GM21576 (cell line): ENCODE data around the gene ACBD6.
A peak's percentile ranks its signal among the peaks of the same experiment; 100 is the strongest.

Experiments
- ATAC-seq: cut with Tn5 transposase; IDR thresholded peaks from one replicate; pipeline ENCODE4 v1.9.1; 2021; ENCODE audit warnings: mild to moderate bottlenecking, moderate library complexity; ENCODE audit not compliant: unreplicated experiment

The ACBD6 gene

DNA sequence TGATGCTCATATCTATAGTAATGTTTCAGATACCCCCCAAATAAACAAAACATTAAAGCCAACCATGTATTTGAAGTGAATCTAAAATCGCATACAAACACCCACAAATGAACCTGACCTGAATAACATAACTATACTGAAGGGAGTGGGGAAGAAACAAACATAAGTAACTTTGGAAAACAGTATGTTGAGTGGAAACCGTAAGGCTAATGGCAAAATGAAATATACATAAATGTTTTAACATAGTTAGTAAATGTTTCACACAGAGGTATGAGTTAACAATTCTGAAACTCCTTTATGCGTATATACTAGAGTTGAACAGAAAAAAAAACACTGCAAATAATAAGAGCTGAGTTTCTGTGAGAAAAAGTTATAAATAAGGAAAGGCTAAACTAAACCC lies 125.6 kb downstream of the ACBD6 start:
- no peak for ATAC-seq

DNA sequence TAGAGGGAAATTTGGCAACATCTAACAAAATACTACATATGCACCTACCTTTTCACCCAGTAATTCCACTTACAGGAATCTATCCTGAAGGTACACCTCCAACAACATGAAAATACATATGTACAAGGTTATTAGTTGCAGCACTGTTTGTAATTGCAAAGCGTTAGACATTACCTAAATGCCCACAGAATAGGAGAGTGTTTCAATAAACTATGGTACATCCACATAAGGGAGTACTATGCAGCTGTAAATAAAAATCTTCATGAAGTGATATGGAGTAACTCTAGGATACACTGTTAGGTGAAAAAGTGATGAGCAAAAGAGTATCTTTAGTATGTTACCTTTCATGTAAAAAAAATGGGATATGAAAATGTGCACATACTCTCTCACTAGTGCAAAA lies 126.1 kb downstream of the ACBD6 start:
- no peak for ATAC-seq

DNA sequence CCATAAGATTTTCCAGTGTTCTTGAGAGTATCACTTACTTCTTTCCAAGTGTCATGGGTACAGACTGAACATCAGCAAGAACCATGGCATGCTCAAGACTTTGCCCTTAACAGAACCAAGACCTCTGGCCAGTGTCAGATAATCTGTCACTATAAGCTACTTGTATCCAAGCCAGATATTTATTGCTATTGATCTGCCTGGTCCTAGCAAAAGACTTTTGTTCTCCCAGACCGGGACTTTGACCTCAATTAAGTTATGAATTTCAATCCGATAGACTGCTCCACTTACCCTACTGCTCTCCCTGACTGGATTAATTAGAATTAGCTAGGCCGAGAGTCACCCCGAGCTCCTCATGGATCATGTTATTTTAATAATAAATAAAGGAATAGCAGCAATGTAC lies 129.6 kb downstream of the ACBD6 start:
- no peak for ATAC-seq

DNA sequence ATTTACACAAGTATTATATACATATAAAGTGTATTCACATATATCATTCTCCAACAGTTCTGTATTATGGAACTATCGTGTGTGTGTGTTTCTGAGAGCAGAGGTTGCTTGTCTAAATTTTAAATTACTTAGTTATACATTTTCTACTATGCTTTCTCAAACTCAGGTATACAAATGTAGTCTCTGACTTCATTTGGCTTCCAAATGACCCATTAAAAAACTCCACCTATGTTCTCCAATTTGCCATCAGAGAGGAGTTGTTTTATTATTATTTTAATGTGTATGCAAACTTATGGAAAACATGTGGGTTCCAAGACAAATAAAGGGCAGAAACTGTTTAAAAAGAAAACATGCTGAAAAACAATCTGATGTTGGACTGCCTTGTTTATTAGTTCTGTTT lies 131.8 kb downstream of the ACBD6 start:
- ATAC-seq, result no peak

DNA sequence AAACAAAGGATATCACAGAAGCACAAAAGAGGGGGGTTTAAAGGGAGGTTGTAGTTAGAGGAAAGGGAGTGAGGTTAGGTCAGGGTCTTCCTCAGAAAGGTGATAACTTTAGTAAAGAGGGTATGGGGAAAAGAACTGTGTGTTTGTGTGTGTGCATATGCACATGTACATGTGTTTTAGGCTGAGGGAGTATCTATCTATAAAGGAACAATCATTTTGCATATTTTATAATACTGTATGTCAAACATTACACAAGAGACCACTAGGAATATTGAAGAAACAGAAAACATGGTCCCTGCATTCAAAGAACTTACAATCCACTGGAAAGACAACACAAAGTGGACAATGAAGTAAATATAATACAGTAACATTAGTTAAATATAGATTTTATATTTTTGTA lies 132.2 kb downstream of the ACBD6 start:
- no peak for ATAC-seq

DNA sequence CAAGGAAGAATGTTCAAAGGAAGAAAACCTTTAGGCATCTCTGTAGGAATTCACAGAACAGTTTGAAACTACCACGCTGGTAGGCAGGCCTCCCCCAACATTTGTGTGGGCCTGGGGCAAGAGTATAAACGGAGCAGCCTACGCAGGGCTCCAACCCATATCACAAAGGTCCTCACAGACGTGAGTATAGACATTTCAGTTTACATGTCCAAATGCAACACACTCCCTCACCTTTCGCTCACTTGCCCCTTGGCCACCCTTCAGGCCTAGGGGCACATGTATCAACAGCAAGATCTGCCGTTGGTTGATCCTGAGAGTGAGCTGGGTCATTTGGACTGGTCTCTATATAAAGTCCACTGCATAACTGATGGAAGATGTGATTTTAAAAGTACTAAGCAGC lies 133.3 kb downstream of the ACBD6 start:
- no peak for ATAC-seq

DNA sequence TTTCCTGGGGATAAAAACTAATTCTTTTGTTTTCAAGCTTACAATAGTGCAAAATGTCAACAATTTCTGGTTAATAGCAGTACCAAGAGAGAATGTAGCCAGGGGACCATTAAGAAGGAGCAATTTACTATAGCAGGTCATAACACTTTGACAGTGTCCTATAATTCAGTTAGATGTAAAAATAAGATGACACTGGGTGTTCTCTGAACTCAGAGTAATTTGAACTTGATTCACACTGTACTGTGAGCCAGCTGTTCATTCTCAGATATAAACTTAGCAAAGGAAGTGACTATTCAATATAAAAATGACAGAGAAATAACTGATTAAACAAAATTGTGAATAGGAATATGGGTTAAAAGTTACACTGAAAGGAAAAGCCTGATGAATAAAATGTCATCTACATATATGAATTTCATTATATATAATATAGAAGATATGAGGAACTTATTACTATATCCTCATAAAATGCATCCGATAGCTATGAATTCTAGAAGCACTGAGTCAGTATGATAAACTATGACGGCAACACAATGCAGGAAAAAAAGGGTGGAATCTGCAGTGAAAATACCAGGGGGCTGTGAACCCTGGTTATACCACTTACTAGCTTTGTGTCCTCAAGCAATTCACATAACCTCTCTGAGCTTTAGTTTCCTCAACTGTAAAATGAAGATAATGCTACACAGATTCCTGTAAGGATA lies 135.9 kb downstream of the ACBD6 start:
- ATAC-seq, result no peak

DNA sequence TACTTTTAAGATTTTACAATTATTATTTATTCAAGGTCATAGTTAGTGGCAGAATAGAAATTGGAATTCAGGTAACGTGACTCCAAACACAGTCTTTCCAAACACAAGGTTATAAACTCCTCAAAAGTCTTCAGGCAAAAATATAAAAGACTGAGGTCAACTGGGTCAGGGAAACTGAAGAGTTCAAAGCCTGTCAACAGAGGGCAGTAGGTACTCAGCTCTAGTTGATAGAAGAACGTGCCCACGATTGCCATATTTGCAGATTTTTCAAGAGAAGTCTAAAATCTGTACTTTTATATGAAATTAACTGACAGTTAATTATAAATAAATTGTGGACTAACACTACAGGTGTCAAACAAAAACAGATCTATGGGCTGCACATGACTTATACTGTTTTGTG lies 137.3 kb downstream of the ACBD6 start:
- ATAC-seq, result no peak

DNA sequence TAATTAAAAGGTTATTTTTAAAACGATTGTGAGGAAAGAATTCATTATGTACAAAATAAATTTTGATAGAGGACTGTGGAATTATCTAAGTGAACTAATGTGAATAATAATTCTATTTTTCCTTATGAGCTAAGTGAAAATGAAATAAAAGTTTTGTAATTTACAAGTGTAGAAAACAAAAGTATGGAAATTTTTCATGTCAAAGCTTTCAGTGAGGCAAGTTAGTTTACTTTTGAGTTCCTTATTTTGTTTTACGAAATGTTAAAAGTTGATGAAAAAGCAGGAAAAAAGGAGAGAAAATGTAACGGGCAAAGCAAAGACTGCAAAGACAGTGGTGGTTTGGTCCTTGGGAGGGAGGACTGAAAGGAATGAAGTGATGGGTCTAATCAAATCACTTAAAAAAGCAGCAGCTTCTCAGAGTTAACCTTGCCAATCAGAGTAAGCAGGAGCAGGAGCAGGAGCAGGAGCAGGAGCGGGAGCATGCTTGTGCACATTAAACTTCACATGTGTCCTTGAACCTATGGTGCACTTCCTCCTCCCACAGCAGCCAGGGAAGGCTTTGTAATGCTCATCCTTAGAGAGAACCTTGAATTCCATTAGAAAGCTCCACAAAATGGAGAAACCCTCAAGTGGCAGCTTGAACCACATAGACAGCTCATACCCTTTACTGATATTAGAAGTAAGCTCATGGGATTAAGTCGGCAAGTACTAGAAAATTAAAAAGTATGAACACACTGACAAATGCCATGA lies 139.0 kb downstream of the ACBD6 start:
- ATAC-seq, result no peak

DNA sequence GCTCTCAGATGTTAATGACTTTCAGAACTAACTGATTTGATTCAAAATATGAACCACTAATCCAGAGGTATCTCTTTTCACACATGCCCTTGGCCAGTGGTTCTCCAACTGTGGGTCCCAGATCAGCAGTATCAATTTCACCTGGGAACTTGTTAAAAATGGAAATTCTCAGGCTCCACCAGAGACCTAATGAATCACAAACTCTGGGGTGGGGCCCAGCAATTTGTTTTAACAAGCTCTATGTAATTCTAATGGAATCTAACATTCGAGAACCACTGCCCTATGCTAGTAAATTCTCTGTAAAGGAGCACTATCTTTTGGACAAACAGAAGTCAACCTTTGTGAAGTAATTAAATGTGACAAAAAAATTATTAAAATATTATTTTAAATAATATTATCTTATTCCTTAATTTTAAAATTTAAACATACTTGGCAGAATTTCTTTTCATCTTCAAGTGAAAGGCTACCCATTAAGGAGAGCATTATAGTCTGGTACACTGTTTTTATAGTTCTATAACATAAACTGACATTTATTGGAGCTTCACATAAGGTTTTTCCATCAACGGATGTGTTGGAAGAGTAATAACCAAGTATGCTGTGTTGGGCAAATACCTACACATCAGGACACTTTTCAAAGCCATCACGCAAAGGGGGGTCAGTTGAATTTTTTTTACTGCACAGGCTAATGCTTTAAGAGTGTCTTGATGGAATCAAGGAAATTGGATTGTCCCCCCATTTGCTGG lies 141.9 kb downstream of the ACBD6 start:
- no peak for ATAC-seq

DNA sequence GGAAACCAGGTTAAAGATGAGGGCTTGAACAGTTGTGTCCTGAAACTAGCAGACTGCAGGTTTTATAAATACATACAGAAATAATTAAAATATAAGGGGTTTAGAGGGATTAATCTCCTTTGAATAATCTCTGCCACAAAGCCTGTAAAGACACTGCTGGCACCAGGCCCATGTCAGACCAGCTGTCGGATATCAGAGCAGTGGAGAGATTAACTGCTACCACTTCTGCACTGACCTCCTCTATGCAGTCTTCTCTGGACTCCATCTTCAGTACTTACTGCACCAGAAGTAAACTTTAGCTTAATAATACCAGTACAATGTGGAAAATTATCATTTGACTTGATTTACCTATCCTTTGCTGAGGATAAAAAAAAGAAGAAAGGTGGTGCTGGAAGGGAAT lies 143.7 kb downstream of the ACBD6 start:
- ATAC-seq, result no peak

DNA sequence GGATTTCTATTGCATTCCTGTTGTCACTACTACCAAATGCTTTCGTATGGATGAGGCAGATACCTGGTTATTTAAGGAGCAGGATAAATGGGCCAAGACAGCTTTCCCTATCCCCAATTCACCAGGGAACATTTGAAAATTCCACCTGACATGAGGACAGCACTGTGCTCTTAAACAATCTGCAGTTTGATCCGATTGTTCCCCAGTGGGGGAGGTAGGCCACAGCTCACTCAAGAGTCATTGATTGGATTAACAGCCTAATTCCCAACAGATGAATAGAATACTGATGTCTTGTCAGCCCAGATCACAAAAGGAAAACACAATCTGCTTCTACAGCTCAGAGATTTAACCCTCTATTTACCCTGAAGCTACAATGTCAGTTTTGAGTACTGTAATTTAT lies 148.4 kb downstream of the ACBD6 start:
- ATAC-seq, result no peak

DNA sequence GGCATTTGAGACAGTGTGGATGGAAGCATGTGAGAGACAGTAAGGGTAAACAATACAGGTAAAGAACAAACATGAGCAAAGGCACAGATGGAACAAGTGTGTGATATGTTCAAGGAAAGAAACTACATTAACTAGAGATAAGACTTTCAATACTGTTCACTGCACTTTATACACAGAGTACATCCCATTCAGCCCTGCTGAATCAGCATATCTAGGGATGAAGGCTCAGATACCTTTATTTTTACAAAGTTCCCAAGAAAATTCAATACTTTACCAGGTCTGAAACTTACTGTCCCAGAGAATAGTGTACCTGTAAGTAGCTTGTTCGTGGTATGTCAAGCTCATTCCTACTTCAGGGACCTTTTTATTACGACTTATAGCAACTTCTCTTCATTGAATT lies 149.8 kb downstream of the ACBD6 start:
- ATAC-seq, result no peak

DNA sequence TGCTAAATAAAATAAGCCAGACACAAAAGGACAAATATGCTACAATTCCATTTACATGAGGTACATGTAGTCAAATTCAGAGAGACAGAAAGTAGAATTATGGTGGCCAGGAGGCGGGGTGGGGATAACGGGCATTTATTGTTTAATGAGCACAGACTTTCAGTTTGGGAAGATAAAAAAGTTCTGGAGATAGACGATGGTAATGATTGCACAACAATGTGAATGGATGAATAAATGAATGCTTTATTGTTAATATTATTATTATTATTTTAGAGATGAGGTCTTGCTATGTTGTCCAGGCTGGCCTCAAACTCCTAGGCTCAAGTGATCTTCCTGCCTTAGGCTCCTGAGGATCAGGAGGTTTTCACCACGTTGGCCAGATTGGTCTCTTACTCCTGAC lies 150.4 kb downstream of the ACBD6 start:
- ATAC-seq, result no peak

DNA sequence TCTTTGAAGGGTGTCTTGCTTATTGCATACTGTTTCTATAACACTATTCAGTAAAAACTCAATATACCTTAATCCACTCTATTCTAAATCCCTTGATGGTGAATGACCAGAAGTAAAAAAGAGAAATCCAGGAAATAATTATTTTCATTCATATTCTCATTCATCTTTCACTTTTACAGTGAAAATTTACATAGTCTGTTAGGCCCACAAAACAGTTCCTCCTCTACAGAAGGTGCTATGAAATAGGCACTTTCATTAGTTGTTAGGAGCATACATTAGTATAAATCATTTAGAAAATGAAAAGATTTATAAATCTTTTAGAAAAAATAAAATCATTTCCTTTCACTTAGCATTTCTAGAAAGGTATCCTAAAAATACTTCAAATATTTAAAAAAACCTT lies 157.2 kb downstream of the ACBD6 start:
- no peak for ATAC-seq

DNA sequence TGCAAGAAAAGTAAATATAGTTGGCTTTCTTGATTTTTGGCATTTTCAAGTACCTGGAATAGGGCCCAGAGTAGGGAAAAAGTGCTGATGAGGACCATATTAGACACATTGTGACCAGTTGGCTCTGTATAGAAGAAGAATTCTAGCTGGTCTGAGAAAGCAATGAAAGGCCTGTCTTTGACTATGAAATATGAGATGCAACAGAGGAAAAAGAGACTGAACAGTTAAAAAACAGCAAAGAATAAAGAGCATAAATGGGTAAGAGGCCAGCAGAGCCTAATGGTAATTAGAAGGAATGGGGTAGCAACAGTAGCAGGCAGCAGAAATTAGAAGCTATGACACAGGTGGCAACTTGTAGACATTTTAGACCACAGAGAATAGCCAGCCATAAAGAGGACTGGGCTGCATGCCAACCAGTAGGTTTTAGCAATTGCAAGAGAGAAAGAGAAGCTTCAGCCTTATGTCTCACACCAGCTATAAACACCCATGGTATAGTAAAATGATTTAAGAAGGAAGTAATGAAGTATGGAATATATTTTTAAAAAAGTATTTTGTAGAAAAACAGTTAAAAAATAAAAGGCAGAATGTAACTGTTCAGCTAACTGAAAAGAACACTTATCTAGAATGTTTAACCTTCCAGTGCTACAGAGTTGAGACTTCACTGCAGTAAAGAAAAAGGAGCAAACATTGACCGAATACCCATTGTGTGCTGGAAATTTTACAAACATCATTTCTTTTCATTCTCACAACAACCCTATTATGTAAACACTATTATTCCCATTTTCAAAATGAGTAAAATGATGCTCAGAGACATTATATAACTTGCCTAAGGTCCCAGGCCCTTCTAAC lies 158.2 kb downstream of the ACBD6 start:
- peak; percentile 75 for ATAC-seq

DNA sequence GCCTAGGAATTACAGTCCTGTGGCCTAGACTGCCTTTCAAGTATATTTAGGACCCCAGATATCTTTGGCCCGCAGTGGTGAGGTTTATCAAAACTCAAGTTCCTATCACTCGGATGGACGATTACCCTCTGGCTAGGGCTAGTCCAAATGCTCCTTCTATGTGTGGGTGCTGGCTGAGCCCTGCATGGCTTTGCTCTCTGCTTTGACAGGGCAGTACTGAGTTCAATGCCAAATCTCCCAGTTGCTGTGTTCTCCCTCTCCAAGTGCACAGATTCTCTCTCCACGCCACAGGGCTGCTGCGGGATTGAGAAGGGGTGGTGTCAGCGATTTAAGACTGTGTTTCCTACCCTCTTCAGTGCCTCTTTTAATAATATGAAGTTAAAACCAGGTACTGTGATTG lies 175.3 kb downstream of the ACBD6 start:
- ATAC-seq, result no peak

DNA sequence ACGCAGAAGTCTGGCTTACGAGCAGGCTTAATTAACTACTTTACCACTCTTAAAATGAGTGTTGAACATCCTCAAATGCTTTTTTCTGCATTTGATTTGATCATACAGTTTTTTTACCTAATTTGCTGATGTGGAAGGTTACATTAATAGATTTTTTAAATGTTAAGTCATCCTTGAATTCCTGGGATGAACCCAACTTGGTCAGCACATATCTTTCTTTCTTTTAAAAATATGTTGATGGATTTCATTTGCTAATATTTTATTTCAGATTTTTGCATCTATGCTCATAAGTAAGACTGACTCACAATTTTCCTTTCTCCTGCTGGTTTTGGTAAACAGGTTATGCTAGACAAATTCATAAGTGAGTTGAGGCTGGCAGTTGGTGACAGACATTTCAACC lies 189.5 kb downstream of the ACBD6 start:
- no peak for ATAC-seq

DNA sequence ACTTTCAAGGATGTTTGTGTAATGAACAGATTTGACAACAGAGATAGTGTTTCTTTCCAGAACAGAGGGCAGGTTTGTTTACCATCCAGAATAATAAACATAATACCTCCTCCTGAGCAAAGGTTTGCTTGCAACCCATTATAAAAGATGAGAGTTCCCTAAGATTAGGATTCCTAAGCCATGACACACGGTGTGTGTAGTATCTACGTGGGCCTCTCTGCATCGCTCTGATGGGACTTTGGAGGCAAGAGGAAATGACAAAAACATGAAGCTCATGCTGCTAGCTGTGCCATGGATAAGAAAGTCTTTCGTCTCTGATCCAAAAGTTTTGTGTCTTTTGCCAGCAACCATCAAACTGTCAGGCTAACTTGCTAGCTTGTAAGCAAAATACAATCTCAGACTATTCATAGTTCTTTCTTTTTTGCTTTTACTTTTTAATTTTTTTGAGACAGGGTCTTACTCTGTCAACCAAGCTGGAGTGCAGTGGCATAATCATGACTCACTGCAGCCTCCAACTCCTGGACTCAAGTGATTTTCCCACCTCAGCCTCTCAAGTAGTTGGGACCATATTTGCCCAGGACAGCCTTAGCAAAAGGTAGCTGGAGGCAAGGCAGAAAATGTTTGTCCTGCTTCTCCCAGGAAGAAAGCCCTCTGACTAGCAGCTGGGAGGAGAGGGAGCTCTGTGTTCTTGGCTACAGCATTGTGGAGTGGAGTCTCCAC lies 191.2 kb downstream of the ACBD6 start:
- ATAC-seq, result no peak

DNA sequence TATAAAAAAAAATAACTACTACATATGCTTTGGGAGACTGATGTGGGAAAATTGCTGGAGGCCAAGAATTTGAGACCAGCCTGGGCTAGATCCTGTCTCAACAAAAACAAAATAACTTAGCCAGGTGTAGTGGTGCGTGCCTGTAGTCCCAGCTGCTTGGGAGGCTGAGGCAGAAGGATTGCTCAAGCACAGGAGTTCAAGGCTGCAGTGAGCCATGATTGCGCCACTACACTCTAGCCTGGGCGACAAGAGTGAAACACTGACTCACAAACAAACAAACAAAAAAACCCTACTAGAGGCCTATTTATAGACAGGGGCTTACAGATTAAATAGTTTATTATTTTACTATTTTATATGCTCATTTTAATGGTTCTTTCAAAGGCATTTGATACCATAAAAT lies 192.3 kb downstream of the ACBD6 start:
- no peak for ATAC-seq

DNA sequence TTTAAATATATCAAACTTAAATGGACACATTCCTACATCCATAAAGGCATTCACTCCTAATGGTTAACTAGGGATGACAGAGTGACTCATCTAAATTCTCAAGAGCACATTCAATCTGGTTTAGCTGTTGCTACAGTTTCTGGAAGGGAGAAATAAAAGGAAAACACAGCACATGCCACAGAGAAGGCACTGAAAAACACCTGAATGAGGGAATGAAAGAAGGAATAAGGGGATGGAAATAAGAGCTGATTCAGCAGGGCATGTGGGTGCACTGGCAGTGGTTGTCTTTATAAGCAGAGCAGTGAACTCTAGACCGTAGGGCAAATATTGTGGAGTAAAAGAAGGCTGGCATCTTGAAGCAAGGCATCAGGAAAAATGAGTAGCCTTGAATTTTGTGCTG lies 193.0 kb downstream of the ACBD6 start:
- ATAC-seq, result no peak
